Choroid plexus epithelial cell (primary cell): ENCODE results near the gene CTDSP1.

ENCODE experiments used
- DNase-seq: peaks from one replicate; pipeline ENCODE4 v3.0.0-alpha.2; 2010; ENCODE audit warnings: low read depth
- H3K4me3 ChIP-seq: 2 replicates; pipeline ENCODE4 v1.5.1; 2011; ENCODE audit warnings: low read depth, mild to moderate bottlenecking, control low read depth, low read length, moderate library complexity
- TF ChIP-seq, protein P1 (sequence below): conservative IDR thresholded peaks from 2 replicates; pipeline ENCODE4 v1.5.1; 2011; ENCODE audit warnings: low read depth, mild to moderate bottlenecking, control low read depth, inconsistent platforms, low read length, moderate library complexity

The CTDSP1 gene

DNA sequence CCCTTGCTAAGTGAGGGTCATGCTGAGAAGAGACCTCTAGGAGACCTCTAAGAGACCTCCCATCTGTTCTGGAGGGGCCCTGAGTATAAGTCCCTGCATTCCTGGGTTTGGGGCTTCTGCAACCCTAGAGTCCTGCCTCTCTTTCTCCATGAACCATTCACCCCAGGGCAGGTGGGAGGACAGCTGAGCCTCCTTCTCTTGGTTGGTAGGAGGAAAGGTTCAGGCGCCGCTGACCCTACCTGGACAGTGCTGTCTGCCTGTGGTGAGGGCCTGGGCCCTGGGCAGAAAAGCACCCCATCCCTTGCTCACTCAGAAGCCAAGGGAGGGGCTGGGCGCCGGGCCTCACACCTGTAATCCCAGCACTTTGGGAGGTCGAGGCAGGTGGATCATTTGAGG is 18.7 kb downstream of the CTDSP1 start:
- no peak for DNase-seq
- TF ChIP-seq, protein P1, sequence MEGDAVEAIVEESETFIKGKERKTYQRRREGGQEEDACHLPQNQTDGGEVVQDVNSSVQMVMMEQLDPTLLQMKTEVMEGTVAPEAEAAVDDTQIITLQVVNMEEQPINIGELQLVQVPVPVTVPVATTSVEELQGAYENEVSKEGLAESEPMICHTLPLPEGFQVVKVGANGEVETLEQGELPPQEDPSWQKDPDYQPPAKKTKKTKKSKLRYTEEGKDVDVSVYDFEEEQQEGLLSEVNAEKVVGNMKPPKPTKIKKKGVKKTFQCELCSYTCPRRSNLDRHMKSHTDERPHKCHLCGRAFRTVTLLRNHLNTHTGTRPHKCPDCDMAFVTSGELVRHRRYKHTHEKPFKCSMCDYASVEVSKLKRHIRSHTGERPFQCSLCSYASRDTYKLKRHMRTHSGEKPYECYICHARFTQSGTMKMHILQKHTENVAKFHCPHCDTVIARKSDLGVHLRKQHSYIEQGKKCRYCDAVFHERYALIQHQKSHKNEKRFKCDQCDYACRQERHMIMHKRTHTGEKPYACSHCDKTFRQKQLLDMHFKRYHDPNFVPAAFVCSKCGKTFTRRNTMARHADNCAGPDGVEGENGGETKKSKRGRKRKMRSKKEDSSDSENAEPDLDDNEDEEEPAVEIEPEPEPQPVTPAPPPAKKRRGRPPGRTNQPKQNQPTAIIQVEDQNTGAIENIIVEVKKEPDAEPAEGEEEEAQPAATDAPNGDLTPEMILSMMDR: no peak
- no peak overlapping the region for H3K4me3 ChIP-seq

DNA sequence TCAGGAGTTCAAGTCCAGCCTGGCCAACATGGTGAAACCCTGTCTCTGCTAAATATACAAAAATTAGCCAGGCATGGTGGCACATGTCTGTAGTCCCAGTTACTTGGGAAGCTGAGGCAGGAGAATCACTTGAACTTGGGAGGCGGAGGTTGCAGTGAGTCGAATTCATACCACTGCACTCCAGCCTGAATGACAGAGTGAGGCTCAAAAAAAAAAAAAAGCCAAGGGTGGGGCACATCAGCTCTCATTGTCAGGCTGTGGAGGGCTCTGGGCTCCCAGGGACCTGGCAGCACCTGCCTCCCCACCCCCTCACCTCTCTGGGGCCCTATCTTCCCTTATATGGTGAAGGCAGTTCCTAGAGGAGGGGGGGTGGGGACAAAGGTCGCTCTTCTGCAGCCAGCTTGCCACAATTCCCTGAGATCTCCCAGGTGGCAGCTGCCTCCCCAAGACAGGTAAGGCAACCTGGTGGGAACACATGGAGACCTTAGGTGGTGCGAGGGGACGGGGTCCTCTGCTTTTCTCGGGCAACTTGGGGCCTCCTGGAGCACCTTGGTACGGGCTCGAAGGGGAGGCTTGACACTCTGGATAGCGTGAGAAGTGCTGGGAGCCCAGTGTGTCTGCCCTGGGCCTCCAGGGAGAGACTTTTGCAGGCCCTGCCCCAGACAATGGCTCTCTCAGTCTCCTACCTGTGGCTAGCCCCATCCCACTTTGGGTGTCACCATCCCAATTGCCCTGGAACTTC is 19.2 kb downstream of the CTDSP1 start, which contains the start of gene VIL1:
Gene VIL1 (plus strand): TSS at position 407 of the 742 bp plus-strand sequence. CDS start 4,656 bp downstream, outside the sequence.
- H3K4me3 ChIP-seq: no peak within 1 kb of the TSS
- TF ChIP-seq, protein P1: no peak
- no peak for DNase-seq

DNA sequence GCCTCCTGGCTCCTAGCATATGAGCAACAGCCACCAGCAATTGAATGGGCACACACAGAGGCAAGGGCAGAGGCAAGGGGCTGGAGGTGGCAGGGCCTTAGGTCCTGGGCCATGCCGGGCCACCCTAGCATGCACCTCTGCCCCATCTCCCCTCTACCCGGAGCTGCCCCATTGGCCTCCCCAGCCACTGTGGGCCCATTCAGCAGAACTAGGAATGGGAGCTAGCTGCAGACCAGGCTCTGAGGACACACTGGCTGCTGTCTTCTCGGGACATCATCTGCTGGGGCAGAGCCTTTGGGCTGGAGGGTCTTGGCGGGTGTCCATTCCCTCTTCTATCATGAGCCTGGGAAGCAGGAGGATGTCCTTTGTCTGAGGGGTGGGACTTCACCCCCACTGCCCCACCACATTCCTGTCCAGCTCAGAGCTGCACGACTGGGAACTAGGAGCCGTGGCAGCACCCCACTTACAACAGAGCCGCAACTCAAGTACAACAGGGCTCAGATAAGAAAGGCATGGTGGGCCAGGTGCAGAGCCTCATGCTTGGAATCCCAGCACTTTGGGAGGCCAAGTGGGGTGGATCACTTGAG is 20.1 kb downstream of the CTDSP1 start:
- DNase-seq: no peak
- no peak overlapping the region for H3K4me3 ChIP-seq
- TF ChIP-seq, protein P1: no peak

DNA sequence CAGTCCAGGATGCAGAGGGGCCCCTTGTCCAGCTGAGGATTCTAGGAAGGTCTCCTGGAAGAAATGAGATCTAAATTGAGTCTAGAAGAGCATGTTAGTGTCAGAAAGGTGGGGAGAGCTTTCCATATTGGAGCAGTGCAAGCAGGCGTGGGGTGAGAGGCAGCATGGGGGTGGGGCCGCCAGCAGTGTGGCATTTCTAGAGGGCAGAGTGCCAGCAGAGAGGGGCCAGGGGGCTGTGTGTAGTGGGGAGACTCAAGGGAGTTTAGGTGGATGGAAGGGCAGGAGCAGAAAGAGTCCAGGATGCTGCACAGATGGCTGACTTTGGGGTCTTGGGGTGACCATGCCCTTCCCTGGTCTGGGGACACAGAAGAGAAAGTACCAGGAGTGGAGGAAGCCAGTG is 21.4 kb downstream of the CTDSP1 start:
- DNase-seq: no peak
- TF ChIP-seq, protein P1: no peak
- H3K4me3 ChIP-seq: no peak overlapping the region

DNA sequence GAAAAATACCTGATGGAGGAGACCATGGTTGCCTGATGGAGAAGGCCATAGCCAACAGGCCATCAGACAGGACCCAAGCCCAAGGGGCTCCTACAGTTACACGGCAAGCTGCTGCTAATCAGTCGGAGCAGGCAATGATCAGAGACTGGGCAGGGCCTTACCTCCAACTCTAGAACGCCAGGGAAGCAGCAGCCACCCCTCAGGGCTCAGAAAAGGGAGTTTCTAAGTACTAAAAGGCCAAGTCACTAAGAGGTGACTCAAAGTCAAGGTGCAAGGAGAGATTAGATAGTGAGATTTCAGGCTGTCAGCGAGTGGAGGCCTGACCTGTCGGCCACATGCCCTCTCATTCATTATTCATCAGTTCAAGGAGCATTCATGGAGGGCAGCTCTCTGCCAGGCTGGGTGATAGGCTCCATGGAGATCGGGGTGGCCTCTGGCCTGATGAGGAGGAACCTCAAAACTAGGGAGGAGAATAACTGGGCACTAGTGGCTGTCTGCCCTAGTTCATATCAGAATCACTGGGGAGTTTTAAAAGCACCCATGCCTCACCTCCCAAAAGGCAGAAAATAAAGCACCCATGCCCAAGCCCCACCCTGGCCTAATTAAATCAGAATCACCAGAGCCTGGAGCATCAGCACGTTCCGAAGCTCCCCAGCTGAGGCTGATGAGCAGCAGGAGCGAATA is 22.9 kb downstream of the CTDSP1 start:
- H3K4me3 ChIP-seq: no peak overlapping the region
- TF ChIP-seq, protein P1: no peak
- DNase-seq: no peak

DNA sequence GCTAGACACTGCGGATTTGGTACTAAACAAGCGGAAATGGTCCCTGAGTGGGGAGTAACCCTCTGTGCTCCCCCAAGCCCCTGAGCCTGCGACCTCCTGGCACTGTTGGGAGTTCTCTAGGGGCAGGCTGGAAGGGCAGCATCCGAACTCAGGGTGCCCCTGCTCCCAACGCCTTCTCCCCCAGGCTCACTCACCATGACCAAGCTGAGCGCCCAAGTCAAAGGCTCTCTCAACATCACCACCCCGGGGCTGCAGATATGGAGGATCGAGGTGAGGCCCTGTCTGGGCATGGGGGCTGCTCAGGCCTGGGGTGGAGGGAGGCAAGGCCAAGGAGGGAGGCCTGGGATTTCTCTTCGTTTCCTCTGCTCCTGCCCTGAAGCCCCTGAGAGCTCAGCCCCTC is 23.9 kb downstream of the CTDSP1 start:
- no peak overlapping the region for H3K4me3 ChIP-seq
- TF ChIP-seq, protein P1: no peak

DNA sequence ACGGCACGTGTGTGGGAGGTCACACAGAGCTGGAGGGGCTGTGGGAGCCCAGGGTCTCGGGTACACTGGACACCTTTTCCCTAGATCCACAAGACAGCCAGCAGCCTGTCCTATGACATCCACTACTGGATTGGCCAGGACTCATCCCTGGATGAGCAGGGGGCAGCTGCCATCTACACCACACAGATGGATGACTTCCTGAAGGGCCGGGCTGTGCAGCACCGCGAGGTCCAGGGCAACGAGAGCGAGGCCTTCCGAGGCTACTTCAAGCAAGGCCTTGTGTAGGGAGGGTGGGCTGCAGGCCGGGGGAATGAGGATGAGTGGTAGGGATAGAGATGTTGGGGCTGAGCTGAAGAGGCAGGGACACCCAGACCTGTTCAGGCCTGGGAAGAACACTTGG is 25.9 kb downstream of the CTDSP1 start:
- no peak for DNase-seq
- no peak overlapping the region for H3K4me3 ChIP-seq
- TF ChIP-seq, protein P1: no peak

More for the DNA sequence above, 23.9 kb downstream of the CTDSP1 start:
- DNase-seq: no peak
